ENCODE measurements around the gene MLLT1.
"Not testable (repeated sequence)": the region's sequence is repeated elsewhere in the genome, so short reads cannot be mapped to it uniquely, and the experiment has no call there.

Gene MLLT1, protein sequence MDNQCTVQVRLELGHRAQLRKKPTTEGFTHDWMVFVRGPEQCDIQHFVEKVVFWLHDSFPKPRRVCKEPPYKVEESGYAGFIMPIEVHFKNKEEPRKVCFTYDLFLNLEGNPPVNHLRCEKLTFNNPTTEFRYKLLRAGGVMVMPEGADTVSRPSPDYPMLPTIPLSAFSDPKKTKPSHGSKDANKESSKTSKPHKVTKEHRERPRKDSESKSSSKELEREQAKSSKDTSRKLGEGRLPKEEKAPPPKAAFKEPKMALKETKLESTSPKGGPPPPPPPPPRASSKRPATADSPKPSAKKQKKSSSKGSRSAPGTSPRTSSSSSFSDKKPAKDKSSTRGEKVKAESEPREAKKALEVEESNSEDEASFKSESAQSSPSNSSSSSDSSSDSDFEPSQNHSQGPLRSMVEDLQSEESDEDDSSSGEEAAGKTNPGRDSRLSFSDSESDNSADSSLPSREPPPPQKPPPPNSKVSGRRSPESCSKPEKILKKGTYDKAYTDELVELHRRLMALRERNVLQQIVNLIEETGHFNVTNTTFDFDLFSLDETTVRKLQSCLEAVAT

DNA sequence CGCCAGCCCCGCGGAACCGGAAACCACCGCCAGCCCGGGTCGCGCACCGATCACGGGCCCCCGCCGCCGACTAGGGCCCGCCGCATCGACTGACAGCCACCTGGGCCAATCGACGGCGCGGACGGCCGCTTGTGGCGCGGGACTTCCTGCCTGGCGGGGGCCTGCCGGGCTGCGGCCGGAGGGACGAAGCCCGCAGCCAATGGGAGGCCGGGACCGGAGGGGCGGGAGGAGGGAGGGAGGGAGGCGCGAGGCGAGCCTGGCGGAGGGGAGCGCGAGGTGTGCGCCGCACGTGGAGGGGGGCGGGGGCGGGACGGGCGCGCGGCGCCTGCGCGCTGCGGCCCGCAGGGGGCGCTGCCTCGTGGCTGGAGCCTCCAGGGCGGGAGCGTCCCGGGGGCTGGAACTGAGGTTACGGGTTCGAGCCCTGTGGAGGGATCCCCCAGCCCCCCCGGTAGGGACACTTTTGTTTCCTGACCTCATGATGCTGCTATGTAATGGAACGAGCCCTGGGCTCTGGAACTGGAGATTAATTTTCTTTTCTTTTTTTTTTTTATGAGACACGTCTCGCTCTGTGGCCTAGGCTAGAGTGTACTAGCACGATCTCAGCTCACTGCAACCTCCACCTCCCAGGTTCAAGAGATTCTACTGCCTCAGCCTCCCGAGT lies at the start of gene MLLT1:
TSS of gene MLLT1 (minus strand) at position 45 of the 661 bp plus-strand sequence. CDS start 191 bp downstream, outside the sequence.
- DNase-seq (ENCODE audit: insufficient read length, low spot score) (peak; percentile 99), FAIRE-seq (peak; percentile 99)

DNA sequence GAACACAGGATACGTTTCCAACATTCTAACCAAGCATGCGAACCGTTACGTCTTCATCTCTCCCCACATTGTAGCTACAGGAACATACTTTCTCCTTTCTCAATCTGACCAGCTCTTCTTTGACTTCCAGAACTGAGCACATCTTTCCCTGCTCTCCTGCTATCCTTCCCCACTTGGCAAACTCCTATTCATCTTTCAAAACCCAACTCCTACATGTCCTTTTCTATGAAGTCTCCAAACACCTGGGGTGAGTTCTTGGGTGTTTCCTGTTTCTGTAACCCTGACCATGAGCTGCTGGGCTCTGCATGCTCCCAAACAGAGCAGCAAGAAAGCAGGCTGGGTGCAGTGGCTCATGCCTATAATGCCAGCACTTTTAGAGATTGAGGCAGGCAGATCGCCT lies 47.0 kb upstream of the MLLT1 start:
- no peak for DNase-seq (ENCODE audit: insufficient read length, low spot score)
- FAIRE-seq = no peak

DNA sequence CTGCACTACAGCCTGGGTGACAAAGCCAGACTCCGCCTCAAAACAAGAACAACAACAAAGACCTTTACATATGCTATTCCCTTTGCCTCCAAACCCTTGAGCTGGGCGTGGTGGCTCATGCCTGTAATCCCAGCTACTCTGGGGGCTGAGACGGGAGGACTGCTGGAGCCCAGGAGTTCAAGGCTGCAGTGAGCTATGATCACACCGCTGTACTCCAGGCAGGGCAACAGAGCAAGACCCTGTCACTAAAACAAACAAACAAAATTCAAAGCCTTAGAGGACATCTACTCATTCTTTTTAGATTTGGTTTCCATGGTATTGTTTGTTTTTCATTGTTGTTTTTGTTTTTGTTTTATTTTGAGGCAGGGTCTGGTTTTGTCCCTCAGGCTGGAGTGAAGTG lies 45.8 kb upstream of the MLLT1 start:
- no peak for FAIRE-seq
- no peak for DNase-seq (ENCODE audit: insufficient read length, low spot score)

DNA sequence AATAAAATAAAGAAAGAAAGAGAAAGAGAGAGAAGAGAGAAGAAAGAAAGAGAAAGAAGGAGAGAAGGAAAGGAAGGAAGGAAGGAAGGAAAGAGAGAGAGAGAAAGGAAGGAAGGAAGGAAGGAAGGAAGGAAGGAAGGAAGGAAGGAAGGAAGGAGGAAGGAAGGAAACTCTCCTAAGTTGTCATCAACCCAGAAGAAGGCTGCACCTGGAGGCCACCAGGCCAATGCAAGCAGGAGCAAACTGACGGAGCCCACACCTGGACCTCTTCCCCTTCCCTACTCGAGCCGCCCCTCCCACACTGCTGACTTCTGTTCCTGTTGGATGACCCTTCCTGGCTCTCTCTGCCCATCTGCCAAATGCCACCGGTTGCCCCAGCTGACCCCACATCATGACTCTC lies 45.0 kb upstream of the MLLT1 start:
- FAIRE-seq (no peak), DNase-seq (ENCODE audit: insufficient read length, low spot score) (no peak)

DNA sequence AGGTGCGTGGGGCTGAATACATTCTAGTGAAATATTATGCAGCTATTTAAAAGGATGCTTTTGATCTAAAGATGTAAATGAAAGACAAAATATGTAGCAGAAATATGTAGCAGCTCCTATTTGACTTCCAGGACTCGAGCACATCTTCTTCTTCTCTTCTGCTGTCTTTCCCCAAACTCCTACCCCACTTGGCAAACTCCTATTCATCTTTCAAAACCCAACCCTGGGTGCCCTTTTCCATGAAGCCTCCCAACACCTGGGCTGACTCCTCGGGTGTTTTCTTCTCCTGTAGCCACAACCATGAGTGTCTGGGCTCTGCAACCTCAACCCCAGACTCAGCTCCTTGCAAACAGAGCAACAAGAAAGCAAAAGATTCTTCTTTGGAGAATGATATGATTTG lies 42.5 kb upstream of the MLLT1 start:
- no peak for FAIRE-seq

DNA sequence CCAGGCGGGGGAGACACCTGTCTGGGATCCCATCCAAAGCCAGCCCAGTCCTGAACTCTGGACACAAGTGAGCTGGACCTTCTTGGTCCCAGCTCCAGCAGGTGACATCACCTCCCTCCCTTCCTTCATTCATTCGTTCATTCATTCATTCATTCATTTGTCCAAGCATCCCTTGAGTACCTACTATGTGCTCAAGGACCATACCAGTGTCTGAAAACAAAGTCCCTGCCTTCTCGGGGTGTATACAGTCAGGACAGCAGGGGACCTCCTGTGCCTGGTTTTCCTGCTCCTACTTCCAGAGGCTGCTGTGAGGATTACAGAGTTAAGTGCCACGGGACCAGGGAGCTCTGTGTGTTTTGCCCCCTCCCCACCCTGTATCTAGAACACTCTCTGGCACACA lies 39.6 kb upstream of the MLLT1 start:
- no peak for DNase-seq (ENCODE audit: insufficient read length, low spot score)
- peak; percentile 46 for FAIRE-seq

More for the DNA sequence above, 42.5 kb upstream of the MLLT1 start:
- DNase-seq (ENCODE audit: insufficient read length, low spot score) = no peak

DNA sequence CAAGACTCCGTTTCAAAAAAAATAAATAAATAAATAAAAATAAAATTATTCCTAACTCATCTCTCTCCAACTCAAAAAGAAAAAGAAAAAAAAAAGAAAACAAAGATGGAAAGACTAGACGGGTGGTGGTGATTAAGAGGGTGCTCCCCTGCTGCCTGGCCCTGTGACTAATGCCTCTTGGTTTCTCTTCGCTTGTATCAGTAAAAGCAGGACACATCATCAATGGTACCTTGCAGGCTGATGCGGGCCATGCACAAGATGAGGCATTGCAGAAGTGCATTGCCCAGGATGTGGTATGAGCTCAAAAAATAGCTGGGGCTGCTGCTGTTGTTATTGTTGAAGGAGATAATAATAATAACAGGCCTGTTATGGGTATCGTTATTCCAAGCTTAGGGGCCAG lies 39.0 kb upstream of the MLLT1 start:
- DNase-seq (ENCODE audit: insufficient read length, low spot score) (no peak), FAIRE-seq (no peak)

DNA sequence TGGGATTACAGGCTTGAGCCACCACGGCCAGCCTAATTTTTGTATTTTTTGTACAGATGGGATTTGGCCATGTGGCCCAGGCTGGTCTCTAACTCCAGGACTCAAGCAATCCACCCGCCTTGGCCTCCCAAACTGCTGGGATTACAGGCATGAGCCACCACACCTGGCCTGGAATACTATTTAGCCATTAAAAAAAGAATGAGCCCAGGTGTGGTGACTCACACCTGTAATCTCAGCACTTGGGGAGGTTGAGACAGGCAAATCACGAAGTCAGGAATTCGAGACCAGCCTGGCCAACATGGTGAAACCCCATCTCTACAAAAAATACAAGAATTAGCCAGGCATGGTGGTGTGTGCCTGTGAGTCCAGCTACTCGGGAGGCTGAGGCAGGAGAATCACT lies 35.9 kb upstream of the MLLT1 start:
- not testable (repeated sequence) for DNase-seq (ENCODE audit: insufficient read length, low spot score); FAIRE-seq

DNA sequence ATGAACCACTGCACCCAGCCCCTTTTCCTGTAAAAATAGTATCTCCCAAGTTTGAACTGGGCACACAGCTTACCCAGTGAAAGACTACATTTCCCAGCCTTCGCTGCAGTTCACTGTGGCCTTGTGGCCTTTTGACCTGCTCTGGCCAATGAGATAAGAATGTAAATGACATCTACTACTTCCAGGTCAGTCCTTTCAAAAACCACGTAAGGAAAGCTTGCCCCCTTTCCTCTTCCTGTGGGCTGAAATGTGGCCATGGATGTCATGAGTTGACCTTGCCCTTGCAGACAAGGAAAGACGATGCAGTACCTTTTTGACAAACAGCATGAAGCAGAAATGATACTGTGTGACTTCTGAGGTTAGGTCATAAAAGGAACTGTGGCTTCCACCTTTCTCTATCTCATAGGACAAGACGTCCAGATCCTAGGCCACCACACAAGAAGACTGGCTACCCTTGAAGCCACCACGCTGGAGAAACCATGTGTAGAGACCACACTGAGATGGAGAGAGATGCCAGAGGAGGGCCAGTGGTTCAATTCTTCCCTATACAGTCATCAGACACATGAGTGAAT lies 33.7 kb upstream of the MLLT1 start:
- DNase-seq (ENCODE audit: insufficient read length, low spot score) = no peak
- no peak for FAIRE-seq

DNA sequence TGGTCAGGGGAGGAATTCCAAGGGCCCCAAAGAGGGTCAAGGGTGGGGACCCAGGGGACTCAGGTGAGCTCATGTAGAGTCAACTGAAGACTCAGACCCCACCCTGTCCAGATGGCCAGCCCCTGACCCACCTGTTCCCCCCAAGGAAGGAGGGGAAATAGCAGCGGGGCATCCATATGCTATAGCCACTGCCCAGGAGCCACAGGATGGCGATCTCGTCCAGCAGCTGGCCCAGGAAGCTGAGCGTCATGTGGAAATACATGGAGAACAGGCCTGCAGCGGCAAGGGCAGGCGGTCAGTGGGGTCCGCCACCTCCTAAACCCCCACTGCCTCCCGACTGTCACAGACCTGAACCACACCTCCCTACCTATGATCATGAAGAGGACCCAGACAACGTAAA lies 32.2 kb upstream of the MLLT1 start:
- FAIRE-seq (no peak), DNase-seq (ENCODE audit: insufficient read length, low spot score) (no peak)

DNA sequence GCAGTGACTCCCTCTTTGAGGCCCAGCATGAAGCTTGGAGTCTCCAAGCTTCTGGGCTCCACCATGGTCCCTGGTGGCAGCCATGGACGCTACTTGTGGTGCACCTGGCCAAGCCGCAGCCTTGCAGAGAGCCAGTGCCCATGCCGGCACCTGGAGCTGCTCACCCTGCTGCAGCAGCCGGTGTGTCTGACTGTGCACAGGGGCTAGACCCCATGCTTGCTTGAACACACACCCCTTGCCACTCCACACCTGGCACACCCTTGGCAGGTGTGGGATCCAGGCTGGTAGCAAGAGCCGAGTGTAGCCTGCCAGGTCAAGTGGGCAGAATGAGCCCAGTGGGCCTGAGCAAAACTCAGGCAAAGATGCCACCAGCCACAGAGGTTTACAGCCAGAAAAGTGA lies 18.6 kb upstream of the MLLT1 start:
- no peak for FAIRE-seq
- DNase-seq (ENCODE audit: insufficient read length, low spot score) = no peak

DNA sequence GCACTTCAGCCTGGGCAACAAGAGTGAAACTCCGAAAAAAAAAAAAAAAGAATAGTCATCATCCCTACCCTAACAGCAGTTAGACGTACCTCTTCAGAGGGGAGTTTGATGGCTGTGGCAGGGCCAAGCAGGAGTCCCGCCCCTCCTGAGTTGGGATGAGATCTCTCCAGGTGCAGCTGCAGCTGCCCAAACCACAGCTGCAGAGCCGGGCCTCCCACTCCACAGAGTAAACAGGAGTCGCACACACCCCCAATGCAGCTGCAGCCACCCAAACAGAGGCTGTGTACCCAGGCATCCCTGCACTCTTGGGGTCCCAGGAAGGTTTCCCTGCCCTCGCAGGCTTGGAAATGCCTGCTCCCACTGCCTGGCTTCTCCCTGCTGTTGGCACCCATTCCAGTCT lies 17.4 kb upstream of the MLLT1 start:
- FAIRE-seq (no peak), DNase-seq (ENCODE audit: insufficient read length, low spot score) (no peak)

DNA sequence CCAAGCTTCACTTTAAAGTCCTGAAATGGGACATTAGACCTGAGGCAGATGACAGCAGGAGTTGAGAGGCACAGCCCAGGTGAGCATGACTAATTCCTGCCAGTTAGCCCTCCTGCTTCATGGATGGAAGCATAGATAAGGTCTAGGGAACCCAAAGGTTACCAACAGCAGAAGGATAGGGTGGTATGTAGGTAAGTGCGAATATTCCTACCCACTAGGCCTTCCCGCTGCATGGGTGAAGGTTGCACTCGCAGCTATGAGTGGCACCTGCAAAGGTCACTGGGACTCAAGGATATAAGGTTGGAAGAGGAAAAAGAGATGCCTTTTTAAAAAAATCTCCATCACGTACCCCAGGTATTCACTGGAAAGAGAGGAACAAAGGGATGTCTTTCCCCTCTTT lies 12.2 kb upstream of the MLLT1 start:
- FAIRE-seq = peak; percentile 26
- no peak for DNase-seq (ENCODE audit: insufficient read length, low spot score)

DNA sequence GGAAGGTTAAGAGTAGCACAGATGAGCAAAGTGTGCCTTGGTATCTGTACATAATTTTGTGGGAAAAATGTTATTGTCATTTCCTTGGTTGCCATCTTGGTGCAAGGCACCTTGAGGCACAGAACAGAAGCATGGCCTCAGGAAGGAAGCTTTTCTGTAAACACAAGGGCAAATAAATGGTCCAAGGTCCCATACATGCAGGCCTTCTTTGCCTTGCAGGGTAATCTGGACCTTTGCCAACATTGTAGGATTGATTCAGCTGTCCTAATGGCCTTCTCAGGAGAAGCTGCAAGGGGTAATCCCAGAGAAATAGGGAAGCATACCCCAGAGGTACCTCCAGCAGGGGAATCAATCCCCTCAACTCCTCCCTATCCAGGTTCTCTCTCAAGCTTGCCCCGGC lies 9.0 kb upstream of the MLLT1 start:
- no peak for DNase-seq (ENCODE audit: insufficient read length, low spot score)
- FAIRE-seq = no peak

DNA sequence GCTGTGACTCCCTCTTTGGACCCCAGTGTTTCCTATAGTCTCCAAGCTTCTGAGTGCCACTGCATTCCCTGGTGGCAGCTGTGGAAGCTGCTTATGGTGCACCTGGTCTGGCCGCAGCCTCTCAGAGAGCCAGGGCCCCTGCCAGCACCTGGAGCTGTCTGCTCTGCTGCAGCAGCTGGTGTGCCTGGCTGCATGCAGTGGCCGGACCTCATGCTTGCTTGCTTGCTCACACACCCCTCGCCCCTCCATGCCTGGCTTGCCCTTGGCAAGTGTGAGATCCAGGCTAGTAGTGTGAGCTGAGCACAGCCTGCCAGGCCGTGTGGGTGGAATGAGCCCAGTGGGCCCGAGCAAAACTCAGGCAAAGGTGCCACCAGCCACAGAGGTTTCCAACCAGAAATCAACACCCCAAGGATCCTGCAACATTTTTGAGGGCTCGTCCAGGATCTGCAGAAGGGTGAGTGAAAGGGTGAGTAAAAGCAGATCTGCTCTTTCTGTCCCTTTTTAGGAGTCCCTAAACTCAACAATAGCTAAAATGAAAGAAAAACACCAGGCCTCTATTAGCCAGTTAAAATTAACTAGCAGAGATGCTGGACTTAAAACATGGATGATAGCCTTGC lies 7.6 kb upstream of the MLLT1 start:
- no peak for FAIRE-seq
- DNase-seq (ENCODE audit: insufficient read length, low spot score) = no peak

DNA sequence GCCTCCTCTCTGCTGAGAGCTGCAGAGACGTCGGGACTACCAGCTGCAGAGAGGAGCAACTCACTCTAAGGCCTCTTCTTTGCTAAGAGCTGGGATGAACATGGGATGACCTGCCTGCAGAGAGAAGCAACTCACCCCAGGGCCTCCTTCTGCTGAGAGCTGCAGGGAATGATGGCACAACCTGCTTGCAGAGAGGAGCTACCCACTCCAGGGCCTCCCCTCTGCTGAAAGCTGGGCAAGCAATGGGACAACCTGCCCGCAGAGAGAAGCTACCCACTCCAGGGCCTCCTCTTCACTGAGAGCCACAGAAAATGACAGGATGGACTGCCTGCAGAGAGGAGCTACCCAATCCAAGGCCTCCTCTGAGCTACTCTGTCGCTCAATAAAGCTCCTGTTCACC lies 6.9 kb upstream of the MLLT1 start:
- no peak for FAIRE-seq
- no peak for DNase-seq (ENCODE audit: insufficient read length, low spot score)

DNA sequence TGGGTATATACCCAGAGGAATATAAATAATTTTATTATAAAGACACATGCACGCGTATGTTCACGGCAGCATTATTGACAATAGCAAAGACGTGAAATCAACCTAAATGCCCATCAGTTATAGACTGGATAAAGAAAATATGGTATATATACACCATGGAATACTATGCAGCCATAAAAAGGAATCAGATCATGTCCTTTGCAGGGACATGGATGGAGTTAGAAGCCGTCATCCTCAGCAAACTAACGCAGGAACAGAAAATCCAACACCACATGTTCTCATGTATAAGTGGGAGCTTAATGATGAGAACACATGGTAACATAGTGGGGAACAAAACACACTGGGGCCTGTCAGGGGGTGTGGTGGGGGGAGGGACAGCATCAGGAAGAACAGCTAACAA lies 2.6 kb upstream of the MLLT1 start:
- FAIRE-seq; DNase-seq (ENCODE audit: insufficient read length, low spot score): not testable (repeated sequence)

DNA sequence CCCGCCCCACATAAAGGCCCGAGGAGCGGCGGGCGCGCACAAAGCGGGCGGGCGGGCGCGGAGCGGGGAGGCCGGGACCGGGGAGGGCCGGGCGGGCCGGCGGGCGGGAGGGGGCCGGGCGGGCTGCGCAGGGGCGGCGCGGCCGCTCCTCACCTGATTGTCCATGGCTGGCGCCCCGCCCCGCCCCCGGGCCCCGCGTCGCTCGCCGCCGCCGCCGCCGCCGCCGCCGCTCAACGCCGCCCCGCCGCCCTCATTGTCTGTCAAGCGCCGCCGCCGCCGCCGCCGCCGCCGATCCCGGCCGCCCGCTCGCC lies 200 bp downstream of the MLLT1 start:
- FAIRE-seq (no peak), DNase-seq (ENCODE audit: insufficient read length, low spot score) (no peak)

DNA sequence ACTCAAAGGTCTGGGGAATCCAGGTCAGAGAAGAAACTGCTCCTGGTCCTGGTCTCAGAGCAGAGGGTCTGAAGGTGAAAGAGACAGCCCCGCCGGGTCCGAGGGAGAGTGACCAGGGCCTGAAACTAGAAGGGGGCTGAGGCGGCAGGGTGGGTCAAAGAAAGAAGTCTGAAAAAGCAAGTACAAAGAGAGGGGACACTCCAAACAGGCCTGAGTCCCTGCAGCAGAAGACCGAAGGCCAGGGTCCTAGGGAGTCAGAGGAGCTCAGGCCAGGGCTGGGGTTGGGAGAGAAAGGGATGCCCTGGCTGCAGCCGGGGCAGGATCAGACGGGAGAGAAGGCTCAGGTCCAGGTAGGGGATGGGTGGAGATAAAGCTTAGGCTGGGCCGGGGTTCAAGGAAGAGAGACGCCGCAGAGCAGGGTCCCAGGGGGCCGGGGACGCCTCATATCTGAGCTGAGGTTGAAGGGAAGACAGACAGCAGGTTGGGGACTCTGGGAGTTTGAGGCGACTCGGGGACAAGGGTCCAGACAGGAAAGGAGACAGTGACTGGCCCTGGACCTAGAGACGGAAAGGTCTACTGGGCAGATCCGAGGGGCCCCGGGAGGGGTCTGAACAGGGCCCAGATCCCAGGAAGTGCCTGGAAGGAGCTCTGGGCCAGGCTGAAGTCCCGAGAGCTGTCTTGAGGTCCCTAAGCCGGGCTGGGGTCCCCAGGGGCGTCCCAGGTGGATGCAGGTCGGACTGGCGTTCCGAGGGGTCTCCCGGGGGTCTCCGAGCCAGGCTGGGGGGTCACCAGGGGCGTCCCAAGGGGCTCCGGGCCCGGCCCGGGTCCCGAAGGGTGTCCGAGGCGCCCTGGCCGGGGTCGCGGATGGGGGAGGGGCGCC lies 795 bp downstream of the MLLT1 start:
- DNase-seq (ENCODE audit: insufficient read length, low spot score) (no peak), FAIRE-seq (no peak)

DNA sequence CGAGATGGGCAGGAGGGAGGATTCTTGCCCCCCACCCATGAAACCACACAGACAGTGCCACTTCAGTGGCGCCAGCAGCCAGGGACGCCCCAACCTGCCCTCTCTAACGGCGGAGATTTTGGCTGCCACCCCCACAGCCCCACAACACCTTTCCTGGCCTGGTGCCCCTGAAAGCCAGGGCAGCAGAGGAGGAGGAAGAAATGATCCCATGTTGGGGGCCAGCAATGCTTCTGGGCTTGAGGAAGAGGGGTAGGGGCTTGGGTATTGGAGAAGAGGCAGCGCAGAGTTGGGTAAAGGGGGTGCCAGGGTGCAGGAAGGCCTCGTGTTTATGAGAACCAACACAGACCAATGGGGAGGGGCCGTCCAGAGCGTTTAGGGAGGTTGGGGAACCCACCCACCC lies 1.7 kb downstream of the MLLT1 start:
- FAIRE-seq (no peak), DNase-seq (ENCODE audit: insufficient read length, low spot score) (no peak)
